ENCODE measurements around the gene MTUS2.

Gene MTUS2

GRCh38 chr13:29038700-29039099, 218.6 kb downstream of the MTUS2 start:
- DNase-seq: no peak

GRCh38 chr13:29039212-29039611, 219.1 kb downstream of the MTUS2 start:
- DNase-seq: no peak

DNA sequence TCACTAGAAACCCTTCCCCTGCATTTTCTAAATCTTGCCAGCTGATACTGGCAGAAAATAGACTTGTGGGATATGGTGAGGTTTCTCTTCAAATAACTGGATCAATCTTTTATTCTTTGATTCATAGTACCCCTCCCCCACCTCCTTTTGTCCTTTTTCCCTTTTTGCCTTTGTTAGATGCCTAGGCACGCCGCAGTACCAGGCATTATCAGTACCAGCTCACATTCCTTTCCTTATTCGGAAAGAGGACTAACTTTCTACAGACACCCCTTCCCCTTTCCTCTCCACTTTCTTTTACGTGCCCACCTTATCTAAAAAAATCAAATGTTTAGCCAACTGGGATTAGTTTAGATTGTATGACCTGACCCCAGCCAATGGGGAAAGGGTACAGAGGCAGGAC, 226.4 kb downstream of the MTUS2 start:
- no peak for DNase-seq

DNA sequence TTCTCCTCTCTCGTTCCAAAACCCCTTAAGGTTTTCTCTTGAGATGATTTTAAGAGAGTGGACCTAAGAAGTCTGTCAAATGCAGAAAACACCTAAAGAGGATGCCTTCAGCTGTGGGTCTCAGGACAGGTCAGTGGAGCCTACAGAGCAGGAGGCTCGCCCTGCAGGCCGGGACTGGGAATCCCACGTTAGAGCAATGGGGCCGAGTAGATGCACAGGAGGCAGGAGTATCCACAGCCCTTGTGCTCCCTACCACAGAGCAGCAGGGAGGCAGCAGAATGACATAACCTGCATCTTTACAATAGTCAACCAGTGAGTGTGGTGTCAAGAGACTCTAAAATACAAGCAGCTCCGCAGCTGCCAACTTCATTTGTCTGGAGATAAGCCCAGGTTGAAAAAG, 229.4 kb downstream of the MTUS2 start:
- DNase-seq: no peak

- no peak for DNase-seq
Measured at GRCh38 chr13:29050719-29051118, 230.6 kb downstream of the MTUS2 start.

DNA sequence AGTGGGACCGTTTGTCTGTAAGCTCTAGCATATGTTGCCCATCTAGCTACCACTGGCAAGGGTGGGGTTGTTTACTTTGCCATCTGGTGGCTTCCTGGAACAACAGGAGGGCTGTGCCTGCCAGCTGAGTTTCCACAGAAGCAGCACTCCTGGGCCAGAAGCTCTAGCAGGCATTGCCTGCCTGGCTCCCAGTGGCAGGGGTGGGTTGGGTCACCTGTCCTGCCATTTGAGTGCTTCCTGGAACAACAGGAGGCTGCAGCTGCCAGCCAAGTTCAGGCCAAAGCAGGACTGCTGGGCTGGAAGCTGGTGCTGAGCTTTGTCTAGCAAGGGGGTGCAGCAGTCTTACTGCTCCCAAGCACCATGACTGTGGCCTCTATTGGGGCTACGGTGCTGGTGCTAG, 239.7 kb downstream of the MTUS2 start:
- no peak for DNase-seq

DNA sequence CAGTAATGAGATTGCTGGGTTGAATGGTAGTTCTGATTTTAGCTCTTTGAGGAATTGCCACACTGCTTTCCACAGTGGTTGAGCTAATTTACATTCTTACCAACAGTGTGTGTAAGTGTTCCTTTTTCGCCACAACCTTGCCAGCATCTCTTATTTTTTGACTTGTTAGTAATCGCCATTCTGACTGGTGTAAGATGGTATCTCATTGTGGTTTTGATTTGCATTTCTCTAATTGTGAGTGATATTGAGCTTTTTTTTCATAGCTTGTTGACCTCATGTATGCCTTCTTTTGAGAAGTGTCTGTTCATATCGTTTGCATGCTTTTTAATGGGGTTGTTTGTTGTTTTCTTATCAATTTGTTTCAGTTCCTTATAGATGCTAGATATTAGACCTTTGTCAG, 245.0 kb downstream of the MTUS2 start:
- DNase-seq: no peak

DNA sequence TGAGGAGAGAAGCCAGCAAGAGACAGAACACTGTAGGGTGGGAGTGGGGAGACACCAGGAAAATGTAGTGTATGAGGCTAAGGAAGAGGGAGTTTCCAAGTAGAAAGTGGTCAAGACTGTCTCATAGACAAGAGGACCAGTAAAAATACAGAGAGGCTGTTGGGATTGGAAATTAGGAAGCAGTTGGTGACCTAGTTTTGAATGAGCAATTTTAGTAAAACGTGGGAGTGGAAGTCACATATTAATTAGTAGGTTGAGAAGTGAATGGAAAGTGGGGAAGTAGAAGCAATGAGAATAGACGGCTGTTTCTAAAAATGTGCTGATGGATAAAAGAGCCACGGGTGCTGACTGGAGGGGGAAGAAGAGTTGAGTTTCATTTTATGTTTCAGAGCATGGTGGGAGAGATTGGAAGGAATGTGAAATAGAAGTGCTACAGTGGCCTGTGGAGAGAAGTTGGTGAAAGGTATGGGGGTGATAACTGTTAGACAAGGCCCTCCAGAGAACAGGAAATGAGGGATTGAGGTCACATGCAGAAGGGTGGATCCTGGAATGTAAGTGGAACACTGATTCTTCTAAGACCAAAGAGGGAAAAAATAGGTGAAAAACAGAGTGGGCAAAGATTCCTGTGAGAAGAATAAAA, 247.3 kb downstream of the MTUS2 start:
- no peak for DNase-seq

DNA sequence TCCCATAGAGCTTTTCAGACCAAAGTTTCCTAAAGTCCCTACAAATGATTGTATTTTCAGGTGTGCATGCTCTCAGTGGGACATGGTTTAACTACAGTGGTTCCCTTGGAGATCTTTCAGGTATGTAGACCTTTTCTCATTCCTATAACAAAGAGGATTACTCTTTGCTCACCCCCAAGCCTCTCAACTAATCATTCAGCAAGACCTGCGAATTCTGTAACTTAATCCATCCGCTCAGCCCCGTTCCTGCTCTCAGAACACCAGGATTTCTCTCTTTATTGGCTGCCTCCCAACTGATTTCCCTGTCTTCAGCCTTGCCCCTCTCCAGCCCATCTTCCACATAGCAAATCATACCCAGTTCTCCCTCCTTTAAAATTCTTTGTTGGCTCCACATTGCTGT, 253.6 kb downstream of the MTUS2 start:
- DNase-seq: no peak

GRCh38 chr13:29077051-29077813, 257.1 kb downstream of the MTUS2 start:
- DNase-seq: no peak

- DNase-seq: no peak
Measured at GRCh38 chr13:29081036-29081435, 260.9 kb downstream of the MTUS2 start.

- DNase-seq: no peak
Measured at GRCh38 chr13:29081697-29082440, 261.7 kb downstream of the MTUS2 start.

DNA sequence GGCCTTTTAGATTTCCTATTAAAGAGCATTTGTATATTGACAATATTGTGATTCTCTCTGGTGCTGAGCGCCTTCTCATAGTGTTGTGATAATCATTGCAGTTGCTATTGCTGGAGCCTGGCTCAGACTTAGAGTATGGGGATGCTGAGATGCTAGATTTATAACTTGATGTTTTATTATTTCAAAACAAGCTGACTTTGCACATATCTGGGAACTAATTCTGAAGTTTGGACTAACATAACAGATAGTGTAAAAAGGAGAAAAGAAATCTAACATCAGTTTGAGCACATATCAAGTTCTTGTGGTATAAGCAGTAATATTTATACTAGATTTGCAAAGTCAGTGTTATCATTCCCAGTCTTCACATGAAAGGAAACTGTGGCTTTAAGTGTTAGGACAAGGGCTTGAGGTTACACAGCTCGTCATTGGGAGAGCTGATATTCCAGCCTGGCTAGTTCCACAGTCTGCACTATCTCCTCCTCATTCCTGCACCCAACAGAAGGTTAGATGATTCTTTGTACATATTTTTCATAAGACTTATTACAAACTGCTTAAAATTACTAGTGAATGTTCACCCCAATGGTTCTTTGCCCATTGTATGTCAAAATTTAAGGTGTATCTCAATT, 279.8 kb downstream of the MTUS2 start:
- no peak for DNase-seq

GRCh38 chr13:29100758-29101157, 280.6 kb downstream of the MTUS2 start:
- DNase-seq: no peak

DNA sequence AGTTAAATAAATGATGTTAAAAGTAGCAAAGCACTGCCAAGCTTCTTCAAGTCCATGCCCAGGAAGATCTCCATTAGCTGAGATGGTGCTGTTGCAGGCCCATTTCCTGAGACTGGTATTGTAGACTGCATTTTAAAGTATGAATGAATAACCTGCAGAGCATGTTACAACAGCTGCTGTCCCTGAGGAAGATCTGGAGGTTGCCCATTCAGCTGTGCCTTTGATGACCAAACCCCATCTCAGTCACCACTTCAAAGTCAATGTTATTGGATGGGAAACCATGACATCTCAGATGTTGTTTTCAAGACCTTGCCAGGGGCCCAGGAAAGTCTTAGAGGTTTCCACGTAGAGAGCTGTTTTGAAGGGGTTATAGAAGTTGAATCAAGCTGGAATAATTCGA, 281.3 kb downstream of the MTUS2 start:
- DNase-seq: no peak

GRCh38 chr13:29101905-29102304, 281.8 kb downstream of the MTUS2 start:
- no peak for DNase-seq

- DNase-seq: no peak
Measured at GRCh38 chr13:29103065-29103800, 283.1 kb downstream of the MTUS2 start.

- no peak for DNase-seq
Measured at GRCh38 chr13:29104461-29104860, 284.3 kb downstream of the MTUS2 start.

- DNase-seq: no peak
Measured at GRCh38 chr13:29105779-29106178, 285.6 kb downstream of the MTUS2 start.

GRCh38 chr13:29106651-29107050, 286.5 kb downstream of the MTUS2 start:
- DNase-seq: no peak

DNA sequence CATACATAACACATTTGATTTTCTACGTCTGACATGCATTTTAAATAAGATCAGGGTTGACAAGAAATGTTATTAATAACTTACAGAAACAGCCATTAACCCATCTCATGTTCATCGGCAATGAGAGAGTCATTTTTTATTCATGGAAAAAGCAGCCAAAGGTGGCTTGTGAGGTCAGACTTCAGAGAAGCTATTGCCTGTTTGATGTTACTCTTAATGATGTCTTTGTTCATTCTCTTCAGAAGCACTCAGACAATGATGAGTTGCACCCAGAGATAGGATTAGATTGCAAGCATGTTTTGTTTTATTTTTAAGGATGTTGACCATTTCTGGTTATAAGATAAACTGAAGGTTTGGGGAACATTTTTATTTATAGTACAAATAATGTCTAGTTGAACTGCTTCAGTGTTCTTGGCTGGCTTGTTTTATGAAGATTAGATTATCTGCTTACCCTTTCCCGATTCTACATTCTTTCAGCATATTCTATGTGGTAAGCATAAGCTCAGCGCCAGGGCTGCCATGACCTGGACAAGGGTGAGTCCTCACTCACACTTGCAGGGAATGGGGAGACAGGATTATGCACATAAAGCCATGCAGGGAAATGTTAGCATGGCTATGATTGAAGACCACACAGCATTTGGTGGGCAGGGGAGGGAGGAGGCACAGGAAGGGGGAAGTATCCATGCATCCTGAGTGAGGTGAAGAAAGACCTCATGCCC, 288.1 kb downstream of the MTUS2 start:
- DNase-seq: no peak

DNA sequence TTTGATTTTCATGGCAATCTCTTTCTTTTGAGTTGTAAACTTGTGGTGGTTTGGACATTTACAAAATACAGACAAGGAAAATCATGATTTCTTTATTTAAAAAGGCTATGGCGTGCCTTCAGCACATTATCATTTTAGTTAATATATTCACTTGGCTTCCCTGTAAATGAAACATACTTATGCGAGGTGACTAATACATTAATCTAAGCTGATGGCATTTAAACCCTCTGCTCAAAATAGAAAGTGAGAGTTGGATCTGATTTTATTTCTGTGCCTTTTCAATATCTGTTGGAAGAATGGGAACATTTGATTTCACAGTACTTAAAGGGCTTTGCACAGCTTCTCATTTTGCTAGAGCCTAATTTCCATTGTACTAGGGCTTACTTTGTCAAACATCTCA, 289.8 kb downstream of the MTUS2 start:
- no peak for DNase-seq

Measured in DMS79 (cell line).